H9 (cell line): ENCODE measurements around the gene USP49. TPM values are rescaled to one million over a fixed set of nuclear protein-coding genes. Genes with fewer than 3 reads are reported as not detected.

ENCODE experiments used
- DNase-seq: peaks from one replicate; pipeline ENCODE4 v3.0.0-alpha.2; 2017
- H2AFZ ChIP-seq: one replicate; pipeline ENCODE4 v1.6.1; 2013; ENCODE audit warnings: mild to moderate bottlenecking, low read length, control low read depth, moderate library complexity
- H2AK5ac ChIP-seq: 2 replicates; pipeline ENCODE4 v1.6.1; 2013; ENCODE audit warnings: low read length, control low read depth, mixed read lengths; ENCODE audit not compliant: insufficient read length
- H2BK120ac ChIP-seq: one replicate; pipeline ENCODE4 v1.6.1; 2013; ENCODE audit warnings: low read depth, mild to moderate bottlenecking, low read length, control low read depth, inconsistent platforms; ENCODE audit not compliant: poor library complexity, severe bottlenecking
- H2BK12ac ChIP-seq: 2 replicates; pipeline ENCODE4 v1.6.1; 2013; ENCODE audit warnings: low read length, control low read depth, mixed read lengths, low read depth; ENCODE audit not compliant: insufficient read length
- H2BK15ac ChIP-seq: 2 replicates; pipeline ENCODE4 v1.6.1; 2013; ENCODE audit warnings: low read depth, low read length, control low read depth
- H2BK20ac ChIP-seq: one replicate; pipeline ENCODE4 v1.6.1; 2013; ENCODE audit warnings: low read depth, mild to moderate bottlenecking, low read length, control low read depth, inconsistent platforms; ENCODE audit not compliant: poor library complexity, severe bottlenecking
- H2BK5ac ChIP-seq: 2 replicates; pipeline ENCODE4 v1.6.1; 2013; ENCODE audit warnings: low read length, control low read depth, mixed read lengths; ENCODE audit not compliant: insufficient read length
- H3K14ac ChIP-seq: 2 replicates; pipeline ENCODE4 v1.6.1; 2013; ENCODE audit warnings: low read length, control low read depth; ENCODE audit not compliant: insufficient read depth
- H3K18ac ChIP-seq: 2 replicates; pipeline ENCODE4 v1.6.1; 2013; ENCODE audit warnings: low read depth, mild to moderate bottlenecking, mixed read lengths, low read length, control low read depth; ENCODE audit not compliant: insufficient read length
- H3K23ac ChIP-seq: 2 replicates; pipeline ENCODE4 v1.6.1; 2013; ENCODE audit warnings: low read length, control low read depth, mixed read lengths, low read depth; ENCODE audit not compliant: insufficient read length
- H3K23me2 ChIP-seq: 2 replicates; pipeline ENCODE4 v1.6.1; 2013; ENCODE audit warnings: low read depth, mild to moderate bottlenecking, mixed read lengths, low read length, control low read depth; ENCODE audit not compliant: insufficient read length, poor library complexity, severe bottlenecking
- H3K27ac ChIP-seq: 2 replicates; pipeline ENCODE4 v1.5.1; 2013; ENCODE audit warnings: low read length, control low read depth, mixed read lengths, low read depth; ENCODE audit not compliant: insufficient read length
- H3K27me3 ChIP-seq: 2 replicates; pipeline ENCODE4 v1.6.1; 2013; ENCODE audit warnings: low read length, control low read depth, inconsistent platforms; ENCODE audit not compliant: insufficient read depth
- H3K4ac ChIP-seq: 2 replicates; pipeline ENCODE4 v1.6.1; 2013; ENCODE audit warnings: low read depth, mild to moderate bottlenecking, control low read depth, inconsistent platforms, low read length, moderate library complexity
- H3K4me1 ChIP-seq: 2 replicates; pipeline ENCODE4 v1.6.1; 2013; ENCODE audit warnings: low read length, control low read depth, inconsistent platforms; ENCODE audit not compliant: insufficient read depth
- H3K4me2 ChIP-seq: 2 replicates; pipeline ENCODE4 v1.6.1; 2013; ENCODE audit warnings: low read length, control low read depth, mixed read lengths; ENCODE audit not compliant: insufficient read length, insufficient read depth
- H3K56ac ChIP-seq: 2 replicates; pipeline ENCODE4 v1.6.1; 2013; ENCODE audit warnings: low read depth, mild to moderate bottlenecking, mixed read lengths, low read length, control low read depth; ENCODE audit not compliant: insufficient read length
- H3K79me1 ChIP-seq: 2 replicates; pipeline ENCODE4 v1.6.1; 2013; ENCODE audit warnings: low read depth, mild to moderate bottlenecking, moderate library complexity, low read length, control low read depth, inconsistent platforms; ENCODE audit not compliant: insufficient read depth, poor library complexity, severe bottlenecking
- H3K79me2 ChIP-seq: 2 replicates; pipeline ENCODE4 v1.6.1; 2013; ENCODE audit warnings: low read length, control low read depth, inconsistent platforms; ENCODE audit not compliant: insufficient read depth
- H3K9ac ChIP-seq: 2 replicates; pipeline ENCODE4 v1.6.1; 2013; ENCODE audit warnings: low read length, control low read depth, mixed read lengths; ENCODE audit not compliant: insufficient read length; ENCODE audit errors: extremely low read depth
- H3K9me3 ChIP-seq: one replicate; pipeline ENCODE4 v1.6.1; 2013; ENCODE audit warnings: low read depth, low read length, inconsistent platforms; ENCODE audit not compliant: control insufficient read depth
- H3T11ph ChIP-seq: one replicate; pipeline ENCODE4 v1.6.1; 2013; ENCODE audit warnings: mild to moderate bottlenecking, low read length, control low read depth, inconsistent platforms
- H4K20me1 ChIP-seq: one replicate; pipeline ENCODE4 v1.6.1; 2013; ENCODE audit not compliant: control insufficient read depth, insufficient read length, insufficient read depth
- H4K5ac ChIP-seq: 2 replicates; pipeline ENCODE4 v1.6.1; 2013; ENCODE audit warnings: low read depth, mild to moderate bottlenecking, mixed read lengths, low read length, control low read depth; ENCODE audit not compliant: insufficient read length
- H4K8ac ChIP-seq: replicated peaks from 2 replicates; pipeline ENCODE4 v1.6.1; 2013; ENCODE audit warnings: low read length, control low read depth, mixed read lengths, low read depth; ENCODE audit not compliant: insufficient read length
- H4K91ac ChIP-seq: 2 replicates; pipeline ENCODE4 v1.6.1; 2013; ENCODE audit warnings: low read depth, mild to moderate bottlenecking, moderate library complexity, mixed read lengths, low read length, control low read depth; ENCODE audit not compliant: insufficient read length
- H3K27ac Mint-ChIP-seq, 3 experiments: 2 replicates in 2 of 3; 3 replicates in 1 of 3; pipeline ENCODE4 v1.8.0; 2020 to 2021; ENCODE audit warnings: mixed read lengths in 3 of 3, mild to moderate bottlenecking in 1 of 3, moderate library complexity in 1 of 3
- H3K27me3 Mint-ChIP-seq: 2 replicates; pipeline ENCODE4 v1.8.0; 2021; ENCODE audit warnings: low read depth, mild to moderate bottlenecking, moderate library complexity, mixed read lengths
- H3K36me3 Mint-ChIP-seq, 3 experiments: 2 replicates in 2 of 3; 3 replicates in 1 of 3; pipeline ENCODE4 v1.8.0; 2020 to 2021; ENCODE audit warnings: low read depth in 3 of 3, mixed read lengths in 3 of 3; ENCODE audit not compliant: insufficient read depth in 1 of 3
- H3K4me1 Mint-ChIP-seq, 2 experiments: 2 replicates each; pipeline ENCODE4 v1.8.0; 2020; ENCODE audit warnings: mixed read lengths in 2 of 2
- H3K4me3 Mint-ChIP-seq, 2 experiments: 2 replicates in 1 of 2; 3 replicates in 1 of 2; pipeline ENCODE4 v1.8.0; 2020 to 2021; ENCODE audit warnings: mild to moderate bottlenecking in 2 of 2, mixed read lengths in 2 of 2, moderate library complexity in 1 of 2
- H3K9me3 Mint-ChIP-seq, 2 experiments: 2 replicates in 1 of 2; 3 replicates in 1 of 2; pipeline ENCODE4 v1.8.0; 2020; ENCODE audit warnings: mild to moderate bottlenecking in 2 of 2, mixed read lengths in 2 of 2, moderate library complexity in 1 of 2
- WGBS: extraction: QIAGEN DNeasy Blood & Tissue Kit; methylation state at CpG from one replicate; pipeline ENCODE4 v1.1.7; 2013; ENCODE audit warnings: missing lambda C conversion rate, low lambda C conversion rate, mixed read lengths; ENCODE audit not compliant: insufficient read length; ENCODE audit errors: extremely low coverage; 5-methylcytosine and 5-hydroxymethylcytosine counted together
- total RNA-seq: library from RNA; stranded (reverse); gene quantifications from 2 replicates; pipeline ENCODE4 v1.2.1, GENCODE V29; 2021
- TF ChIP-seq, protein P1 (sequence below): fragments of 200-600 bp; sonication (generic); conservative IDR thresholded peaks from 3 replicates; pipeline ENCODE4 v1.8.0; 2021; ENCODE audit warnings: antibody characterized with exemption, mild to moderate bottlenecking

Gene USP49
- total RNA-seq, 1 experiment from 2014 or later = 19.0 TPM

DNA sequence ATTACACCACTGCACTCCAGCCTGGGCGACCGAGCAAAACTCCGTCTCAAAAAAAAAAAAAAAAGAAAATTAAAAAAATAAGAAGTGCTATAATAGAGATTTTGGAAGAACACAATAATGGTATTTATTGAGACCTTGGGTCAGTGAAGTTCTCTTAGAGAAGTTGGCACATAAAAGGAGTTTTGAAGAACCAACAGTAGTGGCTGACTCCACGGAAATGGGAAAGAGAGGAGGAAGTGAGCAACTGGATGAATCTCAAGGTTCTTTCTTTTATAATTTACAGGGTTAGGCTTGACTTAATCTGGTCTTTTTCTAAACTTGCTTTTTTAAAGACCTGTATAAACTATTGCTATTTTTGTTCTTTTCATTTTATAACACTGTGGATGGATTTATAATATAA, 54.8 kb downstream of the USP49 start:
- no peak overlapping the region for H3K56ac ChIP-seq
- H3K18ac ChIP-seq = no peak overlapping the region
- no peak for DNase-seq
- no peak overlapping the region for H4K8ac ChIP-seq
- Mint-ChIP-seq H3K4me1 (no peaks in the 10 kb centered on the region), H3K36me3 (no peaks in the 10 kb centered on the region; a peak in 1 of 7 replicates), H3K27ac (no peak overlapping the region), H3K27me3 (no peaks in the 10 kb centered on the region; the same call in 1 of the 2 replicates), H3K4me3 (no peak overlapping the region), H3K9me3 (no peaks in the 10 kb centered on the region)
- no CpG with 5 or more reads among the region's 4 CpGs for WGBS
- no peak overlapping the region for H3K4me2 ChIP-seq
- H2BK5ac ChIP-seq = no peak overlapping the region
- H3K9me3 ChIP-seq = no peaks in the 10 kb centered on the region
- no peaks in the 10 kb centered on the region for H3K23me2 ChIP-seq
- H2BK20ac ChIP-seq = no peak overlapping the region
- H3K23ac ChIP-seq = no peak overlapping the region
- H3K9ac ChIP-seq = no peak overlapping the region
- H2AFZ ChIP-seq = no peak overlapping the region
- H2BK15ac ChIP-seq = no peak overlapping the region
- no peak overlapping the region for H4K5ac ChIP-seq
- no peaks in the 10 kb centered on the region for H4K20me1 ChIP-seq
- H3K27ac ChIP-seq = no peak overlapping the region
- no peaks in the 10 kb centered on the region for H3K79me2 ChIP-seq
- H2BK120ac ChIP-seq = no peak overlapping the region
- H3K79me1 ChIP-seq = no peaks in the 10 kb centered on the region
- no peaks in the 10 kb centered on the region for H3K4me1 ChIP-seq
- no peak overlapping the region for H3T11ph ChIP-seq
- H2BK12ac ChIP-seq = no peak overlapping the region
- TF ChIP-seq, protein P1, sequence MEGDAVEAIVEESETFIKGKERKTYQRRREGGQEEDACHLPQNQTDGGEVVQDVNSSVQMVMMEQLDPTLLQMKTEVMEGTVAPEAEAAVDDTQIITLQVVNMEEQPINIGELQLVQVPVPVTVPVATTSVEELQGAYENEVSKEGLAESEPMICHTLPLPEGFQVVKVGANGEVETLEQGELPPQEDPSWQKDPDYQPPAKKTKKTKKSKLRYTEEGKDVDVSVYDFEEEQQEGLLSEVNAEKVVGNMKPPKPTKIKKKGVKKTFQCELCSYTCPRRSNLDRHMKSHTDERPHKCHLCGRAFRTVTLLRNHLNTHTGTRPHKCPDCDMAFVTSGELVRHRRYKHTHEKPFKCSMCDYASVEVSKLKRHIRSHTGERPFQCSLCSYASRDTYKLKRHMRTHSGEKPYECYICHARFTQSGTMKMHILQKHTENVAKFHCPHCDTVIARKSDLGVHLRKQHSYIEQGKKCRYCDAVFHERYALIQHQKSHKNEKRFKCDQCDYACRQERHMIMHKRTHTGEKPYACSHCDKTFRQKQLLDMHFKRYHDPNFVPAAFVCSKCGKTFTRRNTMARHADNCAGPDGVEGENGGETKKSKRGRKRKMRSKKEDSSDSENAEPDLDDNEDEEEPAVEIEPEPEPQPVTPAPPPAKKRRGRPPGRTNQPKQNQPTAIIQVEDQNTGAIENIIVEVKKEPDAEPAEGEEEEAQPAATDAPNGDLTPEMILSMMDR = no peak
- no peak overlapping the region for H3K14ac ChIP-seq
- no peak overlapping the region for H4K91ac ChIP-seq
- no peak overlapping the region for H2AK5ac ChIP-seq
- H3K27me3 ChIP-seq = no peaks in the 10 kb centered on the region
- no peak overlapping the region for H3K4ac ChIP-seq
